ENCODE measurements around the gene PGGT1B.

The PGGT1B gene

DNA sequence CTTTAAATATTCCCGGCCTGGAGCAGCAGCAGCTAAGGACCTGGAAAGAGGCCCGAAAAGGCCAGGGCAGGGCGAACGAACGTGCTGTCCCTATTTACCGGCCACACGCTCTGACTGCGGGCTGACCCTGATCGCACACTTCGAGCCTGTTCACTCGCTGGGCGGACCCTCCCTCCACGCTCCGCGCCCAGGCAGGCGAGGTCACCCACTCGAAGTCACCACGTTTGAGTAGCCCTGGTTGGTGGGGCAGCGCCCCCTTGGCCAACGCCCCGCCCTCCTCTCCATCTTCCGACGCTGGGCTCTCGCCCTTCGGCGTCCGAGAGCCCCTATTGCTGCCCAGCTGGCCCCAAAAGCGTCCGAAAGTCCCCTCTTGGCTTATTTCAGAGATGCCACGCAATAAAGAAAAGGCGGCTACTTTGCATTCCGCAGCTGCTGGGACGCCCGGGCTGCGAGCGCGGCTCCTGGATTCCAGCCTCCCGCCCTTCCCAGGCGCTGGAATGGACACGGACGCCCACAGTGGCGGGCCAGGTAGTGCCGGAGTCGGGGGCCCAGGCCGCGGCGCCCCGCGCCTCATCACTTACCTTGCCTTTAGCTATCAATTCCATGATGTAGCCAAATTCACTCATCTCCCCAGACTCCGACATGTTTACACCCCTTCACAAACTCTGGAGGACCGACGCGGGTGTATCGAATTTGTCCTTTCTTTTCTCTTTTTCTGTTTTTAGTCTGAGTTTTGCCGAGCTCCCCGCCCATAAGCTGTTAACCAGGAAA, 83.1 kb downstream of the PGGT1B start:
- DNase-seq, result peak in 1 of 2 experiments; percentile 24

DNA sequence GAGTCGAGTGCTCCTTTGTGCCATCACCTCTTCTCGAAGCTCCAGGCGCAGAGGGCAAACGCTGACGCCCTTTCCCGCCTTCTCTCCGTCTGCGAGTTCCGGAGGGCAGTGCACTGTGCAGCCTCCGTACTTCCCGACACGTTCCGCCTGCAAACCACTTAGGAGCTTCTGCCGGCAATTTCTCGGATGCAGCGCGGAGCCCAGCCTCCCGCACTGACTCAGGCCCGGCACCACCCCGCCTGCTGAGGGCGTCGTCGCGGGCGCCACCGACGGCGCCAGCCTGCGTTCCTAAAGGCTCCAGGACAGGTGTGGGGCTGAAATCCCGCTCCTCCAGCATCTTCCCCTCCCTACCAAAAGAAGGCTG, 83.7 kb downstream of the PGGT1B start:
- no peak for DNase-seq

DNA sequence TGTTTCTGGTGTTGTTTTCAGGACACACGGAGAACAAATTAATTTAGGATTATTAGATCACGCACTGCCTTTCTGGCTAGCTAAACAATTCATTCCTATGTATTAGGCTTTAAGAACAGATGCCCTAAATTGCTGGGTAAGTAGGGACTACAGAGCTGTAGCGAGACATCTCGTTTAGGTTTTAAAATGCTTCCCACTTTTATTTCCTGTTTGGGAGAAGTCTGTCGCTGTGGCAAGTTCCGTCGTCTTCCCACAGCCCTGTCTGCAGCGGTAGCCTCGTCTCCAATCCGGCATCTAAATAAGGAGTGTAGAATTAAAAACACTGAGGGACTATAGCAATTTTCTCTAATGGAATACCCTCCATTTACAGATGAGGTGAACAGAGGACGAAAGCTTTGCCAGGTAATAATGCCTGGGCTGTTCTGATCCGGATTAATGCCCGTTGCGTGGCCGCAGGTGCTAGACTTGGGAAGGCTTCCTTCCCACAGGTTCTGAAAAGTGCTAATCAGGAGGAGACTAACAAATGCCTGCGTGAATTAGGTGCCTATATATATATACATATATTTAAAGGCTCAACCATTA, 91.7 kb downstream of the PGGT1B start:
- DNase-seq, result no peak

DNA sequence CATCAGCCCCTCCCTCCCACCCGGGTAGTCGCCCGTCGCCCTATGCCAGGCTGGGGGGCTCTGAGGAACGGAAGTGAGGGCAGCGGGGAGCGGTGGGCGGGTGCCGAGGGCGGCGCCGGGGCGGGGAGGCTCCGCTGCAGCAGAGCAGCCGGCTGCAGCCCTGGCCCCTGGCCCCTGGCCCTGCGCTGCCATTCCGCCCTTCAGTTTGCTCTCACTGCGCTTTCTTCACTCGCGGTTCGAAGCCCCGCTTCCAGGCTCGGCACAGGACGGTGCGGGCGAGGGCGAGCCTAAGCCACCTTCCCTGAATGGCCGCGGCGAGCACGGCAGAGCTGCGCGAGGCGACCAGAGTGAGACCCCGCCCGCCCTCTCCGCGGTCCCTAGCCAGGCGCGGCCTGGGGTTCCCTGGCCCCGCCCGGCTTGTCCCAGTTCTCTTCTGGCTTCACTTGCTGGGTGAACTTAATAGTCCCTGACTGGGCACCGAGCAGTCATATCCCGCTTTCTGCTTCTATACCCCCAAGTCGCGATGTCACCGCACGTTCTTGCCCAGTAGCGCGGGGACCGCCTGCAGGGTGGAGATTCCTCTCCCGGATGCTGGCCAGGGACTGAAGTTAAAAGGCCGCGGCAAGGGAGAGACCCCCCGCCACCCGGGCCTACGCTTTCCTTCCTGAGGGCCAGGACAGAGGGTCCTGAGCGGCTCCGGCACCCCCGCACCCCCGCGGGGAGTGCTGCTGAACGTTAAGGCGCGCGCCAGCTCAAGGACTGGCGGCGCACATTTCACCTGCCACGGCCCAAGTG, 92.3 kb downstream of the PGGT1B start:
- no peak for DNase-seq

DNA sequence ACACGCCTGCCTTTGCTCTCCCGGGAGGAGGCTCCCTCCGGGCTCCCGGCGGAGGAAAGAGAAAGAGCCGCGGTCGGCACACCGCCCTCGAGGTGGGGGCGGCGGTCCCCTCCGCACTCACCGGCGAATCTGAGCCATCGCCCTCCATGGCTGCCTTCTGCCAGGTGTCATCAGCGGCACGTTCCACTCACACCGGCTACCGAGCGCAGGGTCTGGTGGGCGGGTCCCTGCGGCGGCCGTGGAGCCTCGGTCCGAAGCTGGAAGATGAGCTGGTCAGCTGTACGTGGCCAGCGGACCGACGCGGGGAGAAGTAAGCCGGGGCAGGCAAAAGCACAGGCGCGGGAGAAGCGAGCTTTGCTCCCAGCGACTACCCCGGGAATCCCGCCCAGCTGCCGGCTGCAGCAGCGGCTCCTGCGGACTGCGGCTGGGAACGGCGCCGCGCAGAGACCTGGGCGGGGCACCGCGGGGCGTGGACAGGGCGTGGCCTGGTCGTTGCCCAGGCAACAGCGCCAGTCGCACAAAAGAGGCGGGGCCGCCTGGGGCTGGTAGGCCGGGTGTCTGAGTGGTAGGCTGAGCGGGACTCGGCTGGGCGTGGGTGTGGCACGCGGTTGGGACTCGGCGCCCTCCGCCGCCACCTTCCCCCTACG, 93.1 kb downstream of the PGGT1B start, which contains the start of gene TRIM36:
TRIM36 (minus strand) TSS at position 422 of the 647 bp plus-strand sequence; CDS start at position 148, 274 bp downstream.
- peak; percentile 95 to 97 for DNase-seq

DNA sequence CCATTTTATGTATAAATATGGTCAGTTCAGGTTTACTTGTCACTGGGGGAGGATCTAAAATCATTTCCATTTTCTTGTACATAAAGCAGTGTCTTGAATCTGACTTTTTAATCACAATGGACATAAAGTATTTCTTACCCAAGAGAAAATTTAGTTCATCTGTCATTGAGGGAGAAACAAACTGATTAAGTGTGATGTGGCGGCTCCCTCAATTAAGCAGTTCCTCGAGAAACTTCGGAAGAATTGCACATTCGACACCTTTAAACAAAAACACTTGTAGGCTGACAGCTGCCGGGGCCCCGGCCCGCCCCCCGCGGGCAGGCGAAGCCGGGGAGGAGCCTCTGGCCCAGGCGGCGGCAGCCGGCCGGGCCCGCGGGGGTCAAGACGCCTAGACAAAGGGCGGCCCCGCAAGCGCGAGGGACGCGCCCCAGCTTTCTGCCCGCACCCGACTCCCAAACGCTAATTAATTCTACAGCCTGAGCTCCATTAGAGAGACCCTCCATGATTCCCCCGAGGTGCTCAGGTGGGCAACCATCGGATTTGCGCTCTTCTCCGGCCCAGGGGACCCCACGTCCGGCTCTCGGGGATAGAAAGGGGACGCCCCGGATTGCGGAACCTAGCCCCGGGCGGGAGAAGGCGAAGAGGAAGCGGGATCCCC, 93.7 kb downstream of the PGGT1B start:
- DNase-seq, result no peak

DNA sequence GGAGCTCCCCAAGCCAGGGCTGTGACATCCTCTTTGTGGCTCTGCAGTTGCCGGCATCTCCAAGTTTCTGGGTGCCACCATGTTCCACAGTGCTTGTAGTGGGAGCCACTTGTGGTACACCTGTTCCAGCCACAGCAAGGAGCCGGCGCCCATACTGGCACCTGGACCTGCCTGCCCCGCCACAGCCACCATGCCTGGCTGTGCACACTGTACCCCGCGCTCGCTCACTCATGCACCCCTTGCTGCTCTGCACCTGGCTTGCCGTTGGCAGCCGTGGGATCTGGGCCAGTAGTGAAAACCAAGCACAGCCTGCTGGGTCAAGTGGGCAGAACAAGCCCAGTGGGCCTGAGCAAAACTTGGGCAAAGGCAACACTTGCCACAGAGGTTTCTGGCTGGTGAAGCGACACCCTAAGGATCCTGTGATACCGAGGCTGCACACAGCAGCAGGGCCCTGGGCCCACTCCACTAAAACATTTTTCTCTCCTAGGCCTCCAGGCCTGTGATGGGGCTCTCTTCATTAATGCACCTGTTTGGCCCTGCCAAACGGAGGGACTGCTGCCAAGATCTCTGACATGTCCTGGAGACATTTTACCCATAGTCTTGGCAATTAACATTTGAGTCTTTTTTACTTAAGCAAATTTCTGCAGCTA, 95.8 kb downstream of the PGGT1B start:
- no peak for DNase-seq

DNA sequence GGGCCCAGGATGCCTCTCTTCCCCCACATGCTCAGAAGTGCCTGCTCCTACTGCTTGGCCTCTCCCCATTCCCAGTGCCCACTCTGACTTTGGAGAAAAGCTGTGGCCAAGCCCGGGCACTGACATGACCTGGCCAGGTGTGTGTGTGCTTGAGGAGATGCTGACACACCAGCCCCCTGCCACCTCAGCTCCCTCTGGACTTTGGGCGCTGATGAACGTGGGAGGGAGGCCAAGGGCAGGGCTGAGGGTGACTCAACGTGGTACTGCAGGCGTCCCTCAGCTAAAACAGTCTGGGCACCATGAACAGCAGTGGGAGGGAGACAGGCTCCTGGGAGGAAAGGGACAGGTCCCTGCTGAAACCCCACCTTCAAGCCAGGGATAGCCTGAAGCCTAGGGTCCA, 96.9 kb downstream of the PGGT1B start:
- DNase-seq, result no peak

DNA sequence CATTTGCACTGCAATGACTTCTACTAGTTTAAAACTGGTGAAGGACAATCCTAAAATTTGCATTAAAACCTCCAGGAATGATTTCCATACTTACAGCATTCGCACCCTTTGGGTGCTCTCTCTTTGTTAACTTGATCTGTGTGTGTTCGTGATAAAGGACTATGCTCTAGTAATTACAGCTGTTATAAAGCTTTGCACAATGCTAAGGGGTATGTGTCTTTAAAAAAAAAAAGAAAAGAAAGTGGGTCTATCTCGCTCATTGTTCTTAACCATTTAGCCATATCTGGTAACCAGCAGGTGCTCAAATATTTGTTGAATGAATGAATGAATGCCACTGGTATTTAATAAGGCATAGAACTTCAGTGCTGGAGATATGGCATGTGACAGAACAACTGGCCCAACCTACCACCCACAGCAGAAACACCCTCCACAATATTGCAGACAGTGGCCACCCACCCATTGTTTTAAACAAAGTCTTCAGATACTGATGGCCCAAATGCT, 101.7 kb downstream of the PGGT1B start:
- DNase-seq, result no peak

All from activated T-cell treated with anti-CD3 and anti-CD28 coated beads, Interleukin-2, amount 50 U/mL, for 48 hours (primary cell).